DOHH2 (cell line): ENCODE data around the gene BCAS1.

Source experiments
- EZH2phosphoT487 ChIP-seq: fragments of 200-600 bp; sonication (generic); IDR thresholded peaks from 2 replicates; pipeline ENCODE4 v1.6.1; 2017; ENCODE audit warnings: borderline replicate concordance, mild to moderate bottlenecking, antibody characterized with exemption, low read length, moderate library complexity, mixed read lengths
- TF ChIP-seq, protein P1 (sequence below): fragments of 200-600 bp; sonication (generic); IDR thresholded peaks from one replicate; pipeline ENCODE4 v1.5.1; 2014; ENCODE audit warnings: antibody characterized with exemption, mild to moderate bottlenecking, low read depth, low read length; ENCODE audit not compliant: poor library complexity, severe bottlenecking

DNA sequence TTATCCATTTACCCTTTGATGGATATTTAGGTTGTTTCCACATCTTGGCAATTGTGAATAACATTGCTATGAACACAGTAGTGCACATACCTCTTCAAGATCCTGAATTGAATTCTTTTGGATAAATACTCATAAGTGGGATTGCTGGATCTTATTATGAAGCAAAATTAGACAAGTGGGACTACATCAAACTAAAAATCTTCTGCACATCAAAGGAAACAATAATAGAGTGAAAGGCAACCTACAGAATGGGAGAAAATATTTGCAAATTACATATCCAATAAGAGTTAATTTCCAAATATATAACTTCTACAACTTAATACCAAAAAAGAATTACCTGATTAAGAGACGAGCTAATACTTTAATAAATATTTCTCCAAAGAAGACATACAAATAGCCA, 38.4 kb upstream of the BCAS1 start:
- TF ChIP-seq, protein P1, sequence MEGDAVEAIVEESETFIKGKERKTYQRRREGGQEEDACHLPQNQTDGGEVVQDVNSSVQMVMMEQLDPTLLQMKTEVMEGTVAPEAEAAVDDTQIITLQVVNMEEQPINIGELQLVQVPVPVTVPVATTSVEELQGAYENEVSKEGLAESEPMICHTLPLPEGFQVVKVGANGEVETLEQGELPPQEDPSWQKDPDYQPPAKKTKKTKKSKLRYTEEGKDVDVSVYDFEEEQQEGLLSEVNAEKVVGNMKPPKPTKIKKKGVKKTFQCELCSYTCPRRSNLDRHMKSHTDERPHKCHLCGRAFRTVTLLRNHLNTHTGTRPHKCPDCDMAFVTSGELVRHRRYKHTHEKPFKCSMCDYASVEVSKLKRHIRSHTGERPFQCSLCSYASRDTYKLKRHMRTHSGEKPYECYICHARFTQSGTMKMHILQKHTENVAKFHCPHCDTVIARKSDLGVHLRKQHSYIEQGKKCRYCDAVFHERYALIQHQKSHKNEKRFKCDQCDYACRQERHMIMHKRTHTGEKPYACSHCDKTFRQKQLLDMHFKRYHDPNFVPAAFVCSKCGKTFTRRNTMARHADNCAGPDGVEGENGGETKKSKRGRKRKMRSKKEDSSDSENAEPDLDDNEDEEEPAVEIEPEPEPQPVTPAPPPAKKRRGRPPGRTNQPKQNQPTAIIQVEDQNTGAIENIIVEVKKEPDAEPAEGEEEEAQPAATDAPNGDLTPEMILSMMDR = no peak
- no peak for TF ChIP-seq EZH2phosphoT487
